ENCODE data around the gene SLC16A13. TPM values are rescaled to one million over a fixed set of nuclear protein-coding genes. Genes with fewer than 3 reads are reported as not detected.
A peak's percentile ranks its signal among the peaks of the same experiment; 100 is the strongest.

Gene SLC16A13
- total and polyA plus RNA-seq, 2 of the 4 experiments (the other 2 are of a cell fraction) = 0.18 to 2.3 TPM

GRCh38 chr17:7029659-7030058, 6.2 kb upstream of the SLC16A13 start:
- Histone ChIP-seq H4K91ac (ENCODE audit: insufficient read depth, low read depth, low read length) (no peak overlapping the region), H3K9me1 (ENCODE audit: insufficient read depth, low read length) (no peaks in the 10 kb centered on the region), H2AK5ac (ENCODE audit: low read depth, low read length) (no peak overlapping the region), H3K4me3 (ENCODE audit: insufficient read depth, low read depth, low read length) (no peak overlapping the region), H2AK9ac (replicated peaks; ENCODE audit: low read depth, low read length, poor library complexity) (no peak overlapping the region), H3K4me1 (ENCODE audit: control insufficient read depth, insufficient read depth, low read length) (no peaks in the 10 kb centered on the region), H3K36me3 (ENCODE audit: control insufficient read depth, insufficient read depth, low read length) (no peaks in the 10 kb centered on the region), H3K18ac (ENCODE audit: low read depth, low read length) (no peak overlapping the region), H2AFZ (replicated peaks; ENCODE audit: low read length, poor library complexity) (peak overlapping the region; percentile 64), H3K27me3 (ENCODE audit: control insufficient read depth, insufficient read depth, low read length) (peaks cover 7% of the 10 kb centered on the region; the same call in 1 of the 2 replicates), H2BK20ac (ENCODE audit: low read depth, low read length) (no peak overlapping the region), H3K23ac (ENCODE audit: low read depth, low read length) (no peak overlapping the region), H3K9ac (ENCODE audit: low read depth, low read length) (no peak overlapping the region), H3K27ac (ENCODE audit: insufficient read depth, low read length) (no peak overlapping the region), H2BK15ac (ENCODE audit: low read depth, low read length) (no peak overlapping the region), H4K8ac (ENCODE audit: low read depth in 2 of 2, low read length in 2 of 2) (no peak overlapping the region), H4K5ac (ENCODE audit: low read depth, low read length) (no peak overlapping the region), H2BK120ac (ENCODE audit: low read depth, low read length) (no peak overlapping the region), H3K4me2 (ENCODE audit: low read depth, low read length) (no peak overlapping the region), H3K4ac (ENCODE audit: low read depth, low read length) (no peak overlapping the region), H2BK5ac (ENCODE audit: low read depth, low read length, poor library complexity, severe bottlenecking) (no peak overlapping the region), H3K56ac (ENCODE audit: extremely low read depth, insufficient read depth, low read length) (no peak overlapping the region), H4K20me1 (ENCODE audit: insufficient read depth, low read length) (no peaks in the 10 kb centered on the region), H3K9me3 (ENCODE audit: control insufficient read depth, insufficient read depth, low read length) (no peaks in the 10 kb centered on the region), H3K14ac (replicated peaks; ENCODE audit: low read depth, low read length) (no peak overlapping the region), H3K79me1 (ENCODE audit: low read depth in 1 of 2, low read length in 2 of 2) (no peaks in the 10 kb centered on the region)
- DNase-seq (no peak), ATAC-seq (ENCODE audit: low read depth) (no peak)
- CTCF ChIA-PET = no interaction called here
- TF ChIP-seq SMC3 (IDR thresholded peaks at IDR 0.05; ENCODE audit: low read depth, low read length) (no peak), CHD1 (IDR thresholded peaks at IDR 0.05; ENCODE audit: low read depth, low read length) (no peak), MAZ (IDR thresholded peaks at IDR 0.05; ENCODE audit: borderline replicate concordance, low read depth, low read length) (no peak), USF2 (IDR thresholded peaks at IDR 0.05; ENCODE audit: low read depth, low read length) (no peak), BHLHE40 (IDR thresholded peaks at IDR 0.05; ENCODE audit: low read depth, low read length) (no peak), POLR2A (IDR thresholded peaks at IDR 0.05; ENCODE audit: low read depth, low read length) (no peak), MXI1 (IDR thresholded peaks at IDR 0.05; ENCODE audit: borderline replicate concordance, low read depth, low read length) (no peak), ELK1 (IDR thresholded peaks at IDR 0.05; ENCODE audit: borderline replicate concordance, low read depth, low read length) (no peak), NFE2L2 (IDR thresholded peaks at IDR 0.05; ENCODE audit: low read depth, low read length) (no peak)
- TF ChIP-seq, protein P1, sequence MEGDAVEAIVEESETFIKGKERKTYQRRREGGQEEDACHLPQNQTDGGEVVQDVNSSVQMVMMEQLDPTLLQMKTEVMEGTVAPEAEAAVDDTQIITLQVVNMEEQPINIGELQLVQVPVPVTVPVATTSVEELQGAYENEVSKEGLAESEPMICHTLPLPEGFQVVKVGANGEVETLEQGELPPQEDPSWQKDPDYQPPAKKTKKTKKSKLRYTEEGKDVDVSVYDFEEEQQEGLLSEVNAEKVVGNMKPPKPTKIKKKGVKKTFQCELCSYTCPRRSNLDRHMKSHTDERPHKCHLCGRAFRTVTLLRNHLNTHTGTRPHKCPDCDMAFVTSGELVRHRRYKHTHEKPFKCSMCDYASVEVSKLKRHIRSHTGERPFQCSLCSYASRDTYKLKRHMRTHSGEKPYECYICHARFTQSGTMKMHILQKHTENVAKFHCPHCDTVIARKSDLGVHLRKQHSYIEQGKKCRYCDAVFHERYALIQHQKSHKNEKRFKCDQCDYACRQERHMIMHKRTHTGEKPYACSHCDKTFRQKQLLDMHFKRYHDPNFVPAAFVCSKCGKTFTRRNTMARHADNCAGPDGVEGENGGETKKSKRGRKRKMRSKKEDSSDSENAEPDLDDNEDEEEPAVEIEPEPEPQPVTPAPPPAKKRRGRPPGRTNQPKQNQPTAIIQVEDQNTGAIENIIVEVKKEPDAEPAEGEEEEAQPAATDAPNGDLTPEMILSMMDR (conservative IDR thresholded peaks at IDR 0.05; ENCODE audit: low read depth, low read length) = no peak
- in situ Hi-C loops (cut with MboI; ENCODE audit: low sequenced_read_pairs) = no loop called here
- dilution Hi-C loops (cut with HindIII; ENCODE audit: low sequenced_read_pairs, unreplicated experiment) = no loop called here
- POLR2A ChIA-PET (ENCODE audit: unreplicated experiment) = no interaction called here
- WGBS, 2 experiments (ENCODE audit: extremely low coverage in 2 of 2, insufficient read length in 1 of 2) = no CpG with 5 or more reads among the region's 8 CpGs
- BruUV-seq (replicated peaks) = no TSS peak
- intact Hi-C loops (cut with micrococcal nuclease) = no loop called here
